ENCODE measurements around the gene TSHZ2.
A peak's percentile ranks its signal among the peaks of the same experiment; 100 is the strongest.

TSHZ2 gene

DNA sequence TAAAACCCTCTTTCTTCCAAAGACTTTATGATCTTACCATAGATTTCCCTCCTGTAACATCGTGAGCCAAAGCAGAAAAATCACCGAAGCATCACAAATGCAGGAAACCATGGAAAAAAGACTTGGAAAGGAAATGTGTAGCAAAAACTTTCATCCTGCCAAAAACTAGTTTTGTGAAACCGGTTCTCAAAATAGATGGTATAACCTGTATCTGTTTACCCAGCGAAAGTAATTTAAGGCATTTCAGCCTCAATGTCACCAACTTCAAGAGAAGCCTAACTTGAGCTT is 407.6 kb downstream of the TSHZ2 start:
- Histone ChIP-seq H3K9me3 (ENCODE audit: control insufficient read depth in 5 of 5, low read length in 5 of 5) (peaks cover 0 to 3% (median 0%) of the 10 kb centered on the region in 5 donors), H3K4me3 (ENCODE audit: low read depth in 1 of 5, low read length in 5 of 5) (no peak overlapping the region), H3K27ac (ENCODE audit: low read depth, low read length) (no peak overlapping the region), H3K4me1 (ENCODE audit: control insufficient read depth in 5 of 5, insufficient read depth in 5 of 5, low read length in 5 of 5) (peaks cover 0 to 42% (median 20%) of the 10 kb centered on the region in 5 donors), H3K36me3 (ENCODE audit: control insufficient read depth in 5 of 5, insufficient read depth in 5 of 5, low read length in 5 of 5) (no peaks in the 10 kb centered on the region), H3K27me3 (ENCODE audit: control insufficient read depth in 5 of 5, insufficient read depth in 4 of 5, low read length in 5 of 5) (no peaks in the 10 kb centered on the region), H3K9ac (ENCODE audit: low read length in 5 of 5) (no peak overlapping the region)

DNA sequence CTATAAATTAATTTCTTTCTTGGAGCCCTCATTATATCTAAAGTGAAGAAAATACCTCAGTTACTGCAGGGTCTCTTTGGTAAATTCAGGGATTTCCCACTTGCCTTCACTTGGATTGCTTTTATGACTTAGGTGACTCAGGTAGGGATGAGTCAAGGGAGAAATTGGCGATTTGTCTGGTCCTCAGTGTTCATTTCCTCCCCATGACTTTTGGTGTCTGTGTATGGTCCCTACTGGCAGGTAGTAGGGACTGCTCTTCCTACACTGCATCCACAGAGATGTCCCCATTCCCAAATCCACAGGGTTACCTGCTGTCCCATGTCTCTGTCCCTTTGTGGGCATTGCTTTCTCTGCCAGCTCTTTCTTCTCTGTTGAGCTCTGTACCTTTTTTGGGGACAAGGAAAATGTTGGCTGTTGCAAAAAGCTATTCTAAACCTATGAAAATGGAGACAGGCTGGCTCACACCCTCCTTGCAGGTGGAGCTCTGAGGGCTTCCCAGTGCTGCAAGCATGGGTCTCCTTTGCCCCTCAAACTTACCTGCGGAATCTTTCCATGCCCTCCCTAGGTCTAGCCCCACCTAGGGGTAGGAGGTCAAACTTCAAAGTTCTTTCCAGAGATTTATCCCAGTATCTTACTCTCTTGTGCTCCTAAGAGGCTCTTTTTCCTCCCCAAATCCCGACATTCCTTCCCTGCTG is 409.6 kb downstream of the TSHZ2 start:
- Histone ChIP-seq H3K27ac (ENCODE audit: low read depth, low read length) (no peak overlapping the region), H3K4me3 (ENCODE audit: low read depth in 1 of 5, low read length in 5 of 5) (no peak overlapping the region), H3K36me3 (ENCODE audit: control insufficient read depth in 5 of 5, insufficient read depth in 5 of 5, low read length in 5 of 5) (no peaks in the 10 kb centered on the region), H3K27me3 (ENCODE audit: control insufficient read depth in 5 of 5, insufficient read depth in 4 of 5, low read length in 5 of 5) (no peaks in the 10 kb centered on the region), H3K9ac (ENCODE audit: low read length in 5 of 5) (no peak overlapping the region), H3K9me3 (ENCODE audit: control insufficient read depth in 5 of 5, low read length in 5 of 5) (peaks cover 0 to under 1% (median 0%) of the 10 kb centered on the region in 5 donors), H3K4me1 (ENCODE audit: control insufficient read depth in 5 of 5, insufficient read depth in 5 of 5, low read length in 5 of 5) (peaks cover 0 to 52% (median 20%) of the 10 kb centered on the region in 5 donors)

DNA sequence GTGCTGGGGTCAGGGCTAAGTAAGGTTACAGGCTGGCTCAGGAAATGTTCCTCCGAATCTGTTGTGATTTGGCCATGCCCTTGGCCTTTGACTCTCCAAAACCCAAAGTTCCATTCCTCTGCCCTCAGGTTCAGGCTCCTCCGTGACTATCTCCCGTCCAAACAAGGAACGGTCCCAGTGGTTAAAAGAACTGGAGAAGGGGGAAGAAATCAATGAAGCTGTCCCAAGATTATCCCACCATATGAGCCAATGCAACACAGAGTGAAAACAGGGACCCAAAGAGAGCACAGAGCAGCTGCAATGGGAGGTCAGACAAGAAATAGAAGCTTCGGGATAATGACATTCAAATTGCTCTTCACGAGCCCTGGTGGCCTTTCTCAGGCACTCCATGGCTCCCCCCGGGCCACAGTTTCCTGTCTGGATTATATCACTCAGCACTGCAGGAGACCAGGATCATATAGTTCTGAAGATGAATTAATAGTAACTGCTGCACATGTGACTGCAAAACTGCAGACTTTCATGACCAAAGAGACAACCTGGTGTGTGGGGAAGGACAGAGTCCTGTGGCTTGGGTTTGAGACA is 410.2 kb downstream of the TSHZ2 start:
- H3K36me3 ChIP-seq (ENCODE audit: control insufficient read depth in 5 of 5, insufficient read depth in 5 of 5, low read length in 5 of 5): no peaks in the 10 kb centered on the region
- no peak overlapping the region for H3K4me3 ChIP-seq (ENCODE audit: low read depth in 1 of 5, low read length in 5 of 5)
- no peaks in the 10 kb centered on the region for H3K9me3 ChIP-seq (ENCODE audit: control insufficient read depth in 5 of 5, low read length in 5 of 5)
- H3K4me1 ChIP-seq (ENCODE audit: control insufficient read depth in 5 of 5, insufficient read depth in 5 of 5, low read length in 5 of 5): peaks cover 4 to 52% (median 20%) of the 10 kb centered on the region in 5 donors
- H3K27ac ChIP-seq (ENCODE audit: low read depth, low read length): no peak overlapping the region
- no peaks in the 10 kb centered on the region for H3K27me3 ChIP-seq (ENCODE audit: control insufficient read depth in 5 of 5, insufficient read depth in 4 of 5, low read length in 5 of 5)
- no peak overlapping the region for H3K9ac ChIP-seq (ENCODE audit: low read length in 5 of 5)

DNA sequence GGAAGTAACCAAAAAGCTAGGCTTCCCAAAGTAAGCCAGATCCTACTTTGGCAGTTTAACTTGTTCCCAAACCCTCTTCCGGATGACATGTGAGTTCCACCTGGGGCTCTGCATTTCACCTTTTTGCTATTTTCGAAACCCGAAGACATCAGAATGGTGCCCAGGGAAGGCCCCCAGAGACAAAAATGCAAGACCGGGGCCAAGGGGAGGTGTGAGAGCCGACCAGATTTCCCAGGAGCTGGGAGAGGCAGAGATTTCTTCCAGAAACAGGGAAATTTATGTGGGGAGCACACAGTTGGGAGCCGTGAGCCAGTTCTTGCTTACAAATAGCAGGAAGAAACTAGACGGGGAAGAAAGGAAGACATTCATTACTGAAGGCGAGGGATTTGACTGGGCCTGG is 411.8 kb downstream of the TSHZ2 start:
- Histone ChIP-seq H3K27ac (ENCODE audit: low read depth, low read length) (peak overlapping the region; percentile 24), H3K4me1 (ENCODE audit: control insufficient read depth in 5 of 5, insufficient read depth in 5 of 5, low read length in 5 of 5) (peaks cover 4 to 49% (median 20%) of the 10 kb centered on the region in 5 donors), H3K4me3 (ENCODE audit: low read depth in 1 of 5, low read length in 5 of 5) (no peak overlapping the region), H3K27me3 (ENCODE audit: control insufficient read depth in 5 of 5, insufficient read depth in 4 of 5, low read length in 5 of 5) (no peaks in the 10 kb centered on the region), H3K36me3 (ENCODE audit: control insufficient read depth in 5 of 5, insufficient read depth in 5 of 5, low read length in 5 of 5) (no peaks in the 10 kb centered on the region), H3K9me3 (ENCODE audit: control insufficient read depth in 5 of 5, low read length in 5 of 5) (no peaks in the 10 kb centered on the region), H3K9ac (ENCODE audit: low read length in 5 of 5) (no peak overlapping the region)

DNA sequence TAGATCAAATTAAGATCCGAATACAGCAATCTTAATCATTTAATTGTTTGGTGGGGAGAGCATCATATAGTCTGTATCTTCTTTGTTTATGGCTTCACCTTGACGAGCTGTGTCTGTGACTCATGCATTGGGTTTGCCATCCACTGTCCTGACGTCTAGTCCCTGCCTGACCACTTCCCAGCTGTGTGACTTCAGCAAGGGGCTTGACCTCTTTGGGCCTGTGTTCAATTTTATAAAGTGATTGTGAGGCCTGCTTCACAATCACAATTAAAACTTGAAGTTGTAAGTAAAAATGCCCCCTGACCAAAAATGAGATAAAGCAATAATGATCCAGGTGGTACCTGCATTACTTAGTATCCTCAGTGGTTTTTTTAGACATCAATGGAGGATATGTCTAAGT is 412.2 kb downstream of the TSHZ2 start:
- Histone ChIP-seq H3K9me3 (ENCODE audit: control insufficient read depth in 5 of 5, low read length in 5 of 5) (no peaks in the 10 kb centered on the region), H3K36me3 (ENCODE audit: control insufficient read depth in 5 of 5, insufficient read depth in 5 of 5, low read length in 5 of 5) (no peaks in the 10 kb centered on the region), H3K27ac (ENCODE audit: low read depth, low read length) (peak overlapping the region; percentile 24), H3K4me3 (ENCODE audit: low read depth in 1 of 5, low read length in 5 of 5) (no peak overlapping the region), H3K9ac (ENCODE audit: low read length in 5 of 5) (no peak overlapping the region), H3K27me3 (ENCODE audit: control insufficient read depth in 5 of 5, insufficient read depth in 4 of 5, low read length in 5 of 5) (no peaks in the 10 kb centered on the region), H3K4me1 (ENCODE audit: control insufficient read depth in 5 of 5, insufficient read depth in 5 of 5, low read length in 5 of 5) (peaks cover 4 to 45% (median 19%) of the 10 kb centered on the region in 5 donors)

DNA sequence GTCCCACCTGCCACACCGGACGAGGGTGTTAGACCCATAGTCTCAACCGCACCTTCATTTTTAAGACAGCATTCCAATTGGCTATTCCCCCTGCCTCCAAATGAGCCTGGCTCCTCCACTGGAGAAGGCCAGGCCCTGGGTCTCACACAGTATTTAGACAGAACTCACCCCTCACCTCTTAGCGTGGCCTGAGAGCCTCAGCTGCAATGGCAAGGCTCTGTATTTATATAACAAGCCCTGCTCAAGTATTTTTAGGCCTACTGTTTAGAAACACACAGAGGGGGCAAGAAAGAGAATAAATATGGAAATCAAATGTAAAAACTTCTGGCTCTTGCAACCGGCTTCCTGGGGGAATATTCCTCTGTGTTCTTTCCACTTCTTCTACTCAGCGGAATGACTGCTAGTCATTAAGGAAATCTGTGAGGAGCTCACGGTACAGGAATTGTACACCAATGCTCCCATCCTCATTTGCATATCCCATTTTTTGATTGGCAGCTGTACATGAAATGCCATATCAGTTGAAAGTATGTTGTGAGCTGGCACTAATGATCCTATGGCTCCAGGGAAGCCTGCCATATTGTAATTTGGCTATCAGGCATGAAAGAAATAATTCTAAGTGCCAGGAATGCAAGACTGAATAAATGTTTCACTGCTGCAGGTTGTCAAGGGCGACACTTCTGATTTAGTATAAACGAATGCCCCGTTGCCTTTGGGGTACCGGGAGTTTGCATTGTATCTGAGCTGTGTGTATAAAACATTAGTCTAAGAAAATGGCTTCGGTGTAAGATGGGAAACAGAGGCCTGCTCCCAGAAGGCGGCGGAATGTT is 414.0 kb downstream of the TSHZ2 start:
- no peaks in the 10 kb centered on the region for H3K9me3 ChIP-seq (ENCODE audit: control insufficient read depth in 5 of 5, low read length in 5 of 5)
- H3K27ac ChIP-seq (ENCODE audit: low read depth, low read length): peak overlapping the region; percentile 6
- no peak overlapping the region for H3K4me3 ChIP-seq (ENCODE audit: low read depth in 1 of 5, low read length in 5 of 5)
- H3K36me3 ChIP-seq (ENCODE audit: control insufficient read depth in 5 of 5, insufficient read depth in 5 of 5, low read length in 5 of 5): no peaks in the 10 kb centered on the region
- H3K9ac ChIP-seq (ENCODE audit: low read length in 5 of 5): no peak overlapping the region
- H3K27me3 ChIP-seq (ENCODE audit: control insufficient read depth in 5 of 5, insufficient read depth in 4 of 5, low read length in 5 of 5): peaks cover 0 to 2% (median 0%) of the 10 kb centered on the region in 5 donors
- H3K4me1 ChIP-seq (ENCODE audit: control insufficient read depth in 5 of 5, insufficient read depth in 5 of 5, low read length in 5 of 5): peaks cover 4 to 37% (median 12%) of the 10 kb centered on the region in 5 donors

DNA sequence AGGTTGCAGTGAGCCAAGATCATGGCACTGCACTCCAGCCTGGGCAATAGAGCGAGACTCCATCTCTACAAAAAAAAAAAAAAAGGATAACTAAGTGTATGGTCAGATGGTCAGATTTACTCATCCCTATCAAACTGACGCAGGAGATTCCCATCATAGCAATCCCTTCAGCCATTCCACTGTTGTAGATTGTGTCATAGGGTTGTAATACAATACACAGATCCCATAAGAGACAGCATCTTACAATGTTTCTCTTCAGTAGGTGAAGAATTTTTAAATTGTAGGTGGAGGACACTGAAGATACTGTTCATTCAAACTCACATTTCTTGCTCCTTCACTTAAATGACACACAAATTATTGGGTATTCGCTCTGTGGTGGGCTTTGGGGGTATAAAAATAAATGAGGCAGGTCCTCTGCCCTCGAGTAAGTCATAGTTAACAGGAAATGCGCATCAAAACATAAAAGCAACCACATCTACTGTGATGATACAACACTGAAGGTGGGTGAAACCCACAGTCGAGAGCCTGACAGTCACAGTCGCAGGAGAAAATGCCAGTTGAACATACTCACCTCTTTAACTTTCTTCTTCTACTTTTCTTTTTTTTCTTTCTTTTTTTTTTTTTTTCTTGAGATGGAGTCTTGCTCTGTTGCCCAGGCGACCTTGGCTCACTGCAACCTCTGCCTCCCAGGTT is 416.0 kb downstream of the TSHZ2 start:
- peaks cover 0 to 2% (median 0%) of the 10 kb centered on the region in 5 donors for H3K27me3 ChIP-seq (ENCODE audit: control insufficient read depth in 5 of 5, insufficient read depth in 4 of 5, low read length in 5 of 5)
- H3K4me3 ChIP-seq (ENCODE audit: low read depth in 1 of 5, low read length in 5 of 5): no peak overlapping the region
- H3K9ac ChIP-seq (ENCODE audit: low read length in 5 of 5): no peak overlapping the region
- no peaks in the 10 kb centered on the region for H3K36me3 ChIP-seq (ENCODE audit: control insufficient read depth in 5 of 5, insufficient read depth in 5 of 5, low read length in 5 of 5)
- H3K9me3 ChIP-seq (ENCODE audit: control insufficient read depth in 5 of 5, low read length in 5 of 5): no peaks in the 10 kb centered on the region
- peaks cover 4 to 23% (median 9%) of the 10 kb centered on the region in 5 donors for H3K4me1 ChIP-seq (ENCODE audit: control insufficient read depth in 5 of 5, insufficient read depth in 5 of 5, low read length in 5 of 5)
- H3K27ac ChIP-seq (ENCODE audit: low read depth, low read length): no peak overlapping the region

DNA sequence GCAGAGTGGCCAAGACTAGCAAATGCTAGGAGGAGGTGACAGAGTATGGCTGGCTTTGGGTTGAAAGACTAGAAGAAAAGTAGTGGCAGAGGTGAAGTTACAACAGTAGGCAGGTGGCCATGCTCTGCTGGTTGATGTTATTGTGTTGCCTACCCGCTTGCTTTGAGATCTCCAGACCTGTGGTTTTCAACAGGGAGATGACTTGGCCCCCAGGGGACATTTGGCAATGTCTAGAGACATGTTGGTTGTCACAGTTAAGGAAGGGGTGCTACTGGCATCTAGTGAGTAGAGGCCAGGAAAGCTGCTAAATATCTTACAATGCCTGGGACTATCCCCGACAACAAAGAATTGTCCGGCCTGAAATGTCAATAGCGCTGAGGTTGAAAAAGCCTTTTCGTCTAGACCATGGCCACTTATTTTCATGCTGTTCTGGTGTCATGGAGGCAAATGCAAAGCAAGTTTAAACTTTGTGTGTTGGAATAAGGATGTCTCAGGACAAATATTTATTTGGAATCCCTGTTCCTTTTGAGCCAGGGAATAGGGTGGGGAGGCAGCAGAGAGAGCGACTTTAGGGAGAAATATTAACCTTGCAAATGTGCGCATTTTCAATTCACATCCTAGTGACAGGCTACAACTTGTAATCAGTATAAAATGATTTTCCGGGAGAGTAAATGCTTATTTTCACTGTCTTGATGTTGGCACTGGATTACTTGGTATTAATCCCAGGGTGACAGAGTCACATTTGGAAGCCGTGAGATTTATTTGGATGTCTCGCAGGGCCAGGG is 417.6 kb downstream of the TSHZ2 start:
- H3K36me3 ChIP-seq (ENCODE audit: control insufficient read depth in 5 of 5, insufficient read depth in 5 of 5, low read length in 5 of 5): no peaks in the 10 kb centered on the region
- H3K27ac ChIP-seq (ENCODE audit: low read depth, low read length): no peak overlapping the region
- H3K9ac ChIP-seq (ENCODE audit: low read length in 5 of 5): no peak overlapping the region
- H3K9me3 ChIP-seq (ENCODE audit: control insufficient read depth in 5 of 5, low read length in 5 of 5): no peaks in the 10 kb centered on the region
- H3K4me1 ChIP-seq (ENCODE audit: control insufficient read depth in 5 of 5, insufficient read depth in 5 of 5, low read length in 5 of 5): peaks cover 0 to 22% (median 4%) of the 10 kb centered on the region in 5 donors
- H3K4me3 ChIP-seq (ENCODE audit: low read depth in 1 of 5, low read length in 5 of 5): no peak overlapping the region
- peaks cover 0 to 2% (median 0%) of the 10 kb centered on the region in 5 donors for H3K27me3 ChIP-seq (ENCODE audit: control insufficient read depth in 5 of 5, insufficient read depth in 4 of 5, low read length in 5 of 5)

DNA sequence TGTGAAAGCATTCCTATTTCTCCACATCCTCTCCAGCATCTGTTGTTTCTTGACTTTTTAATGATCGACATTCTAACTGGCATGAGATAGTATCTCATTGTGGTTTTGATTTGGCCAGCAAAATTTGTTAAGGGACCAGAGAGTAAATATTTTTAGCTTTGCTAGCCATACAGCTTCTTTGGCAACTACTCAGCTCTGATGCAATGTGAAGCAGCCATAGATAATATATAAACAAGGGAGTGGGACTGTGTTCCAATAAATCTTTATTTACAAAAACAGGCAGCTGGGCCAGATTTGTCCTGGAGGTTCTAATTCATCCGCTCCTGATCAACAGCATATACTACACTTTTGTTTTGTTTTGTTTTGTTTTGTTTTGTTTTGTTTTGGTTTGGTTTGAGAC is 418.6 kb downstream of the TSHZ2 start:
- H3K36me3 ChIP-seq (ENCODE audit: control insufficient read depth in 5 of 5, insufficient read depth in 5 of 5, low read length in 5 of 5): no peaks in the 10 kb centered on the region
- peaks cover 0 to 26% (median 4%) of the 10 kb centered on the region in 5 donors for H3K4me1 ChIP-seq (ENCODE audit: control insufficient read depth in 5 of 5, insufficient read depth in 5 of 5, low read length in 5 of 5)
- H3K27me3 ChIP-seq (ENCODE audit: control insufficient read depth in 5 of 5, insufficient read depth in 4 of 5, low read length in 5 of 5): peaks cover 0 to 2% (median 0%) of the 10 kb centered on the region in 5 donors
- no peak overlapping the region for H3K9ac ChIP-seq (ENCODE audit: low read length in 5 of 5)
- no peak overlapping the region for H3K27ac ChIP-seq (ENCODE audit: low read depth, low read length)
- H3K4me3 ChIP-seq (ENCODE audit: low read depth in 1 of 5, low read length in 5 of 5): no peak overlapping the region
- no peaks in the 10 kb centered on the region for H3K9me3 ChIP-seq (ENCODE audit: control insufficient read depth in 5 of 5, low read length in 5 of 5)
